ENCODE measurements around the gene MAP2K5. TPM values are rescaled to one million over a fixed set of nuclear protein-coding genes. Genes with fewer than 3 reads are reported as not detected.

The MAP2K5 gene
- total RNA-seq, 1 experiment from 2014 or later, result 13.6 TPM

DNA sequence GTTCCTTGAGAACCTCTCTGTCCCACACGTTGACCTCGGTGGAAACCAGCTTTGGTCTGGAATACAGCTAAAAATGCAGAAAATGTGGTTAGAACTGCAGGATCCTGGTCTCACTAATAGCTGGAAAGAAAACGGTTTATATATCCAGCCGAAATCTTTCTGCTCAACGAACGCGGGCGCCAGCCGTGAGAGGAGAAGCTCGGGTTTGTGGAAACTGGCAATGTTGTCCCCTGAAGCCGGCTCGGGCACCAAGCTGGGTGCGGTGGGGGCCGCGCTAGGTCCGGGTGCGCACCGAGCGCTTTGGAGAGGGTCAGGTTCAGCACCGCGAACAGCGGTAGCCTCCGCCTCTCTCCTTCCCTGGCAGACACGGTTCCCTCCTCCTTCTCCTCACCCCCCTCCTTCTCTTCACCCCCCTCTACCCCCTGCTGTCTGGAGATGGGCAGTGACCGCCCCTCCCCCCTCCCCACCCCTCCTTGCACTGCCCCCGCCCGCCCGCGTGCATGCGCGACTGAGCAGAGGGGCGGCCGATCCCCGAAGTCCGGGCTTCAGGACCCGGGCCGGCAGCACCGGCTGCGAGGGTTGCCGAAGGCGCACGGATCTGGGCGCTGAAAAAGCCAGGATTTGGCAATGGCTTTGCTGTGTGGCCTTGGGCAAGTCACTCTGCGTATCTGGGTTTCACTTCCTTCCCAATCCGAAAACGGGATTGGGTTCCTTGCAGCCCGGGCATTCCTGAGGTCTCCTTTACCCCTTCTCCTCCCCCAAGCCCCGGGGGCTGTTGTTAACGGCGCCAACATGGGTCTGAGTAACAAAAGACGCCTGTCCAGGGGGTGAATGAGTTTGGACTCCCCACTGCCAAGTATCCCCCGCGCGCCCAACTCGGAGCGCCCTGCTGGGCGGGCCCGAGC lies 282.7 kb downstream of the MAP2K5 start, which contains the start of gene SKOR1 (continued):
- TF ChIP-seq, protein P1, sequence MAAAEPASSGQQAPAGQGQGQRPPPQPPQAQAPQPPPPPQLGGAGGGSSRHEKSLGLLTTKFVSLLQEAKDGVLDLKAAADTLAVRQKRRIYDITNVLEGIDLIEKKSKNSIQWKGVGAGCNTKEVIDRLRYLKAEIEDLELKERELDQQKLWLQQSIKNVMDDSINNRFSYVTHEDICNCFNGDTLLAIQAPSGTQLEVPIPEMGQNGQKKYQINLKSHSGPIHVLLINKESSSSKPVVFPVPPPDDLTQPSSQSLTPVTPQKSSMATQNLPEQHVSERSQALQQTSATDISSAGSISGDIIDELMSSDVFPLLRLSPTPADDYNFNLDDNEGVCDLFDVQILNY (CRISPR knock-in tag; IDR thresholded peaks at IDR 0.05), result no peak
- TF ChIP-seq RELA (CRISPR knock-in tag; IDR thresholded peaks at IDR 0.05; ENCODE audit: borderline replicate concordance), result no peak
- peak; percentile 52 for TF ChIP-seq ZNF423 (CRISPR knock-in tag; IDR thresholded peaks at IDR 0.05)
- no peak for TF ChIP-seq ATF3 (CRISPR knock-in tag; conservative IDR thresholded peaks at IDR 0.05)
- TF ChIP-seq, protein P2, sequence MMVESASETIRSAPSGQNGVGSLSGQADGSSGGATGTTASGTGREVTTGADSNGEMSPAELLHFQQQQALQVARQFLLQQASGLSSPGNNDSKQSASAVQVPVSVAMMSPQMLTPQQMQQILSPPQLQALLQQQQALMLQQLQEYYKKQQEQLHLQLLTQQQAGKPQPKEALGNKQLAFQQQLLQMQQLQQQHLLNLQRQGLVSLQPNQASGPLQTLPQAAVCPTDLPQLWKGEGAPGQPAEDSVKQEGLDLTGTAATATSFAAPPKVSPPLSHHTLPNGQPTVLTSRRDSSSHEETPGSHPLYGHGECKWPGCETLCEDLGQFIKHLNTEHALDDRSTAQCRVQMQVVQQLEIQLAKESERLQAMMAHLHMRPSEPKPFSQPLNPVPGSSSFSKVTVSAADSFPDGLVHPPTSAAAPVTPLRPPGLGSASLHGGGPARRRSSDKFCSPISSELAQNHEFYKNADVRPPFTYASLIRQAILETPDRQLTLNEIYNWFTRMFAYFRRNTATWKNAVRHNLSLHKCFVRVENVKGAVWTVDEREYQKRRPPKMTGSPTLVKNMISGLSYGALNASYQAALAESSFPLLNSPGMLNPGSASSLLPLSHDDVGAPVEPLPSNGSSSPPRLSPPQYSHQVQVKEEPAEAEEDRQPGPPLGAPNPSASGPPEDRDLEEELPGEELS (CRISPR knock-in tag; IDR thresholded peaks at IDR 0.05), result no peak
- no peak for TF ChIP-seq ZNF263 (CRISPR knock-in tag; IDR thresholded peaks at IDR 0.05; ENCODE audit: low read depth)
- TF ChIP-seq, protein P3, sequence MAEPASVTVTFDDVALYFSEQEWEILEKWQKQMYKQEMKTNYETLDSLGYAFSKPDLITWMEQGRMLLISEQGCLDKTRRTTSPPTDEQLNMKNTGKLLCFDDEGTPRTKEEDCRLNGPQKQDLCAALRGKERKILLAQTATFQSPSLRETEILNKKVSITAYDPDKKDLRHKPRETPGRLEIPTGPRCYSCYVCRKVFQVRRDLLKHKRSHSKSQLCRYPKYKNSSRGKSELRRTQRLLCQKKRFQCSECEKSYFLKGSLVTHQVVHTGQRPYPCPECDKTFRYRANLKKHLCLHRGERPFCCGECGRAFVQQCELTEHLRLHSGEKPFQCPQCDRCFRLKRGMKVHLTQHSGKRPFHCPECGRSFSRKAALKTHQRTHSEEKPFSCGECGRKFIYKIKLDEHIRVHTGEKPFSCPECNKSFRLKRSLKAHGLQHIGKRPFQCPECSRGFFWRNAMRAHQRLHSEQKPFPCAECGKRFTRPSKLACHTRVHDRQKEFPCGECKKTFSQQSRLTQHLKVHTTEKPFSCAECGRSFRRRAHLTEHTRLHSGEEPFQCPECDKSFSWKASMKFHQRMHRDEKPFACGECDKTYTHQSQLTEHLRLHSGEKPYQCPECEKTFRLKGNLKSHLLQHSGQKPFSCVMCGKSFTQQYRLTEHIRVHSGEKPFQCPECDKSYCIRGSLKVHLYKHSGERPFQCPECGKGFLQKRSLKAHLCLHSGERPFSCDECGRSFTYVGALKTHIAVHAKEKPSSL (CRISPR knock-in tag; conservative IDR thresholded peaks at IDR 0.05), result no peak
- TF ChIP-seq ZNF512 (CRISPR knock-in tag; IDR thresholded peaks at IDR 0.05; ENCODE audit: borderline replicate concordance), result no peak

GRCh38 chr15:67825881-67826716 lies 283.6 kb downstream of the MAP2K5 start:
- DNase-seq (ENCODE audit: low spot score) (peak; percentile 52), ATAC-seq (no peak)
- Mint-ChIP-seq H3K4me3 (peak overlapping the region; percentile 57), H3K36me3 (no peaks in the 10 kb centered on the region; the same call in 1 of the 2 replicates), H3K27ac (no peak overlapping the region), H3K27me3 (ENCODE audit: low read depth) (peaks cover 94% of the 10 kb centered on the region), H3K4me1 (peaks cover 63% of the 10 kb centered on the region), H3K9me3 (no peaks in the 10 kb centered on the region)
- POLR2A ChIA-PET, result no interaction called here
- CTCF ChIA-PET, result interaction anchor here (1.1 to 5.0 kb wide), 2 partner anchors 9 to 325 kb away, joined by 3 to 31 read pairs; no protein-coding TSS in a partner anchor
- TF ChIP-seq ZNF512 (CRISPR knock-in tag; IDR thresholded peaks at IDR 0.05; ENCODE audit: borderline replicate concordance), result no peak
- TF ChIP-seq, protein P4, sequence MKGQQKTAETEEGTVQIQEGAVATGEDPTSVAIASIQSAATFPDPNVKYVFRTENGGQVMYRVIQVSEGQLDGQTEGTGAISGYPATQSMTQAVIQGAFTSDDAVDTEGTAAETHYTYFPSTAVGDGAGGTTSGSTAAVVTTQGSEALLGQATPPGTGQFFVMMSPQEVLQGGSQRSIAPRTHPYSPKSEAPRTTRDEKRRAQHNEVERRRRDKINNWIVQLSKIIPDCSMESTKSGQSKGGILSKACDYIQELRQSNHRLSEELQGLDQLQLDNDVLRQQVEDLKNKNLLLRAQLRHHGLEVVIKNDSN (CRISPR knock-in tag; IDR thresholded peaks at IDR 0.05), result peak; percentile 46; the same call in 1 of the 2 replicates
- no peak for TF ChIP-seq CREB1 (CRISPR knock-in tag; IDR thresholded peaks at IDR 0.05)
- TF ChIP-seq, protein P1 (CRISPR knock-in tag; IDR thresholded peaks at IDR 0.05), result no peak
- TF ChIP-seq KAT7 (CRISPR knock-in tag; IDR thresholded peaks at IDR 0.05; ENCODE audit: borderline replicate concordance), result no peak
- no peak for TF ChIP-seq RORB (CRISPR knock-in tag; IDR thresholded peaks at IDR 0.05)
- TF ChIP-seq, protein P5, sequence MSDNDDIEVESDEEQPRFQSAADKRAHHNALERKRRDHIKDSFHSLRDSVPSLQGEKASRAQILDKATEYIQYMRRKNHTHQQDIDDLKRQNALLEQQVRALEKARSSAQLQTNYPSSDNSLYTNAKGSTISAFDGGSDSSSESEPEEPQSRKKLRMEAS (CRISPR knock-in tag; IDR thresholded peaks at IDR 0.05), result peak; percentile 23; the same call in 1 of the 2 replicates
- TF ChIP-seq, protein P6, sequence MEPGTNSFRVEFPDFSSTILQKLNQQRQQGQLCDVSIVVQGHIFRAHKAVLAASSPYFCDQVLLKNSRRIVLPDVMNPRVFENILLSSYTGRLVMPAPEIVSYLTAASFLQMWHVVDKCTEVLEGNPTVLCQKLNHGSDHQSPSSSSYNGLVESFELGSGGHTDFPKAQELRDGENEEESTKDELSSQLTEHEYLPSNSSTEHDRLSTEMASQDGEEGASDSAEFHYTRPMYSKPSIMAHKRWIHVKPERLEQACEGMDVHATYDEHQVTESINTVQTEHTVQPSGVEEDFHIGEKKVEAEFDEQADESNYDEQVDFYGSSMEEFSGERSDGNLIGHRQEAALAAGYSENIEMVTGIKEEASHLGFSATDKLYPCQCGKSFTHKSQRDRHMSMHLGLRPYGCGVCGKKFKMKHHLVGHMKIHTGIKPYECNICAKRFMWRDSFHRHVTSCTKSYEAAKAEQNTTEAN (CRISPR knock-in tag; IDR thresholded peaks at IDR 0.05), result no peak
- TF ChIP-seq ATF3 (CRISPR knock-in tag; conservative IDR thresholded peaks at IDR 0.05), result no peak
- TF ChIP-seq JUN (CRISPR knock-in tag; IDR thresholded peaks at IDR 0.05), result no peak
- TF ChIP-seq, protein P7, sequence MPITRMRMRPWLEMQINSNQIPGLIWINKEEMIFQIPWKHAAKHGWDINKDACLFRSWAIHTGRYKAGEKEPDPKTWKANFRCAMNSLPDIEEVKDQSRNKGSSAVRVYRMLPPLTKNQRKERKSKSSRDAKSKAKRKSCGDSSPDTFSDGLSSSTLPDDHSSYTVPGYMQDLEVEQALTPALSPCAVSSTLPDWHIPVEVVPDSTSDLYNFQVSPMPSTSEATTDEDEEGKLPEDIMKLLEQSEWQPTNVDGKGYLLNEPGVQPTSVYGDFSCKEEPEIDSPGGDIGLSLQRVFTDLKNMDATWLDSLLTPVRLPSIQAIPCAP (CRISPR knock-in tag; IDR thresholded peaks at IDR 0.05), result no peak
- TF ChIP-seq ZNF423 (CRISPR knock-in tag; IDR thresholded peaks at IDR 0.05), result no peak
- no peak for TF ChIP-seq ETV6 (CRISPR knock-in tag; IDR thresholded peaks at IDR 0.05)

All from WTC11 (cell line).